Neural cell (in vitro differentiated cells): ENCODE measurements around the gene KSR2. TPM values are rescaled to one million over a fixed set of nuclear protein-coding genes. Genes with fewer than 3 reads are reported as not detected.

ENCODE experiments used
- H2AFZ ChIP-seq: fragments of 200-600, 300-800 bp; sonication (generic), shearing (Covaris generic); 2 replicates; pipeline ENCODE4 v1.6.0; 2014; ENCODE audit warnings: low read depth, mild to moderate bottlenecking, antibody characterized with exemption, low read length, moderate library complexity
- H3F3A ChIP-seq: fragments of 200-600 bp; shearing (Covaris generic); 2 replicates; pipeline ENCODE4 v1.6.1; 2016; ENCODE audit warnings: mild to moderate bottlenecking, moderate library complexity, mixed read lengths, antibody characterized with exemption, low read length; ENCODE audit not compliant: insufficient read depth, poor library complexity, severe bottlenecking
- H3K27ac ChIP-seq: fragments of 200-600, 300-800 bp; sonication (generic), shearing (Covaris generic); 2 replicates; pipeline ENCODE4 v1.5.1; 2014; ENCODE audit warnings: mild to moderate bottlenecking, low read length, moderate library complexity
- H3K27me3 ChIP-seq: fragments of 300-800, 200-600 bp; sonication (generic), shearing (Covaris generic); 2 replicates; pipeline ENCODE4 v1.6.0; 2014; ENCODE audit warnings: mild to moderate bottlenecking, low read depth, low read length, moderate library complexity; ENCODE audit not compliant: insufficient read depth
- H3K36me3 ChIP-seq: fragments of 300-800, 200-600 bp; sonication (generic), shearing (Covaris generic); 2 replicates; pipeline ENCODE4 v1.5.1; 2014; ENCODE audit warnings: mild to moderate bottlenecking, antibody characterized with exemption, low read length, moderate library complexity; ENCODE audit not compliant: insufficient read depth
- H3K4me2 ChIP-seq: fragments of 300-800, 200-600 bp; sonication (generic), shearing (Covaris generic); 2 replicates; pipeline ENCODE4 v1.6.0; 2014; ENCODE audit warnings: mild to moderate bottlenecking, low read length
- H3K4me3 ChIP-seq: fragments of 300-800, 200-600 bp; sonication (generic), shearing (Covaris generic); 2 replicates; pipeline ENCODE4 v1.5.1; 2014; ENCODE audit warnings: mild to moderate bottlenecking, low read length, moderate library complexity
- H3K79me2 ChIP-seq: fragments of 200-600 bp; shearing (Covaris generic); replicated peaks from 2 replicates; pipeline ENCODE4 v1.6.0; 2014; ENCODE audit warnings: mild to moderate bottlenecking, low read length, moderate library complexity; ENCODE audit not compliant: insufficient read depth
- H3K9ac ChIP-seq: fragments of 300-800, 200-600 bp; sonication (generic), shearing (Covaris generic); 2 replicates; pipeline ENCODE4 v1.6.1; 2016; ENCODE audit warnings: mild to moderate bottlenecking, low read length, mixed read lengths
- H3K9me2 ChIP-seq: fragments of 200-600 bp; shearing (Covaris generic); 2 replicates; pipeline ENCODE4 v1.6.1; 2016; ENCODE audit warnings: mild to moderate bottlenecking, low read length, mixed read lengths; ENCODE audit not compliant: insufficient read depth
- H3K9me3 ChIP-seq: fragments of 200-600, 300-800 bp; sonication (generic), shearing (Covaris generic); 2 replicates; pipeline ENCODE4 v1.6.1; 2016; ENCODE audit warnings: mild to moderate bottlenecking, mixed run types, low read length, moderate library complexity, mixed read lengths
- H4K20me1 ChIP-seq: fragments of 200-600 bp; shearing (Covaris generic); 2 replicates; pipeline ENCODE4 v1.6.1; 2016; ENCODE audit warnings: mild to moderate bottlenecking, mixed run types; ENCODE audit not compliant: insufficient read depth
- CTCF ChIP-seq: fragments of 450-650 bp; IDR thresholded peaks from 2 replicates; pipeline ENCODE4 v1.5.1; 2014; ENCODE audit warnings: antibody characterized with exemption, mild to moderate bottlenecking, moderate library complexity; ENCODE audit not compliant: poor library complexity, severe bottlenecking
- EP300 ChIP-seq: fragments of 450-650 bp; conservative IDR thresholded peaks from 2 replicates; pipeline ENCODE4 v1.6.1; 2014; ENCODE audit warnings: antibody characterized with exemption, mild to moderate bottlenecking, moderate library complexity; ENCODE audit not compliant: poor library complexity, severe bottlenecking
- EZH2 ChIP-seq: fragments of 200-600, 300-800 bp; shearing (Covaris generic), sonication (generic); IDR thresholded peaks from 2 replicates; pipeline ENCODE4 v1.6.1; 2014; ENCODE audit warnings: antibody characterized with exemption, low read length, borderline replicate concordance, mild to moderate bottlenecking; ENCODE audit not compliant: insufficient read depth, poor library complexity, severe bottlenecking
- MXI1 ChIP-seq: fragments of 450-650 bp; conservative IDR thresholded peaks from 2 replicates; pipeline ENCODE4 v1.6.1; 2014; ENCODE audit warnings: antibody characterized with exemption, mild to moderate bottlenecking; ENCODE audit not compliant: poor library complexity, severe bottlenecking
- POLR2AphosphoS5 ChIP-seq: IDR thresholded peaks from 2 replicates; pipeline ENCODE4 v1.6.1; 2012
- RAD21 ChIP-seq: fragments of 450-650 bp; conservative IDR thresholded peaks from 2 replicates; pipeline ENCODE4 v1.6.1; 2014; ENCODE audit warnings: antibody characterized with exemption, mild to moderate bottlenecking, moderate library complexity
- SMC3 ChIP-seq: fragments of 450-650 bp; conservative IDR thresholded peaks from 2 replicates; pipeline ENCODE4 v1.6.1; 2014; ENCODE audit warnings: antibody characterized with exemption, mild to moderate bottlenecking, moderate library complexity; ENCODE audit not compliant: poor library complexity
- TAF1 ChIP-seq: IDR thresholded peaks from 2 replicates; pipeline ENCODE4 v1.6.1; 2012; ENCODE audit warnings: low read depth
- polyA plus RNA-seq: library from polyadenylated mRNA; depleted of rRNA; stranded (reverse); fragments of >200 nt; gene quantifications from 2 replicates; pipeline ENCODE4 v1.2.3, GENCODE V29; 2014
- TF ChIP-seq, protein P1 (sequence below): IDR thresholded peaks from 2 replicates; pipeline ENCODE4 v1.6.1; 2012; ENCODE audit warnings: borderline replicate concordance

Gene KSR2
- polyA plus RNA-seq, 1 donor from 2014 or later, result 3.0 TPM

- no peak overlapping the region for H2AFZ ChIP-seq
- H3K9me2 ChIP-seq, result no peaks in the 10 kb centered on the region
- no peak overlapping the region for H3K4me3 ChIP-seq
- no peaks in the 10 kb centered on the region for H3K36me3 ChIP-seq
- H3F3A ChIP-seq, result no peaks in the 10 kb centered on the region
- no peak overlapping the region for H3K9ac ChIP-seq
- no peaks in the 10 kb centered on the region for H3K9me3 ChIP-seq
- H3K4me2 ChIP-seq, result no peak overlapping the region
- H3K27me3 ChIP-seq, result no peaks in the 10 kb centered on the region
- H4K20me1 ChIP-seq, result no peaks in the 10 kb centered on the region
- no peak overlapping the region for H3K27ac ChIP-seq
- no peaks in the 10 kb centered on the region for H3K79me2 ChIP-seq
- no peak for TF ChIP-seq TAF1
- no peak for TF ChIP-seq POLR2AphosphoS5
- TF ChIP-seq SMC3, result no peak
- no peak for TF ChIP-seq EP300
- no peak for TF ChIP-seq EZH2
- TF ChIP-seq, protein P1, sequence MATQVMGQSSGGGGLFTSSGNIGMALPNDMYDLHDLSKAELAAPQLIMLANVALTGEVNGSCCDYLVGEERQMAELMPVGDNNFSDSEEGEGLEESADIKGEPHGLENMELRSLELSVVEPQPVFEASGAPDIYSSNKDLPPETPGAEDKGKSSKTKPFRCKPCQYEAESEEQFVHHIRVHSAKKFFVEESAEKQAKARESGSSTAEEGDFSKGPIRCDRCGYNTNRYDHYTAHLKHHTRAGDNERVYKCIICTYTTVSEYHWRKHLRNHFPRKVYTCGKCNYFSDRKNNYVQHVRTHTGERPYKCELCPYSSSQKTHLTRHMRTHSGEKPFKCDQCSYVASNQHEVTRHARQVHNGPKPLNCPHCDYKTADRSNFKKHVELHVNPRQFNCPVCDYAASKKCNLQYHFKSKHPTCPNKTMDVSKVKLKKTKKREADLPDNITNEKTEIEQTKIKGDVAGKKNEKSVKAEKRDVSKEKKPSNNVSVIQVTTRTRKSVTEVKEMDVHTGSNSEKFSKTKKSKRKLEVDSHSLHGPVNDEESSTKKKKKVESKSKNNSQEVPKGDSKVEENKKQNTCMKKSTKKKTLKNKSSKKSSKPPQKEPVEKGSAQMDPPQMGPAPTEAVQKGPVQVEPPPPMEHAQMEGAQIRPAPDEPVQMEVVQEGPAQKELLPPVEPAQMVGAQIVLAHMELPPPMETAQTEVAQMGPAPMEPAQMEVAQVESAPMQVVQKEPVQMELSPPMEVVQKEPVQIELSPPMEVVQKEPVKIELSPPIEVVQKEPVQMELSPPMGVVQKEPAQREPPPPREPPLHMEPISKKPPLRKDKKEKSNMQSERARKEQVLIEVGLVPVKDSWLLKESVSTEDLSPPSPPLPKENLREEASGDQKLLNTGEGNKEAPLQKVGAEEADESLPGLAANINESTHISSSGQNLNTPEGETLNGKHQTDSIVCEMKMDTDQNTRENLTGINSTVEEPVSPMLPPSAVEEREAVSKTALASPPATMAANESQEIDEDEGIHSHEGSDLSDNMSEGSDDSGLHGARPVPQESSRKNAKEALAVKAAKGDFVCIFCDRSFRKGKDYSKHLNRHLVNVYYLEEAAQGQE, result no peak
- no peak for TF ChIP-seq MXI1
- TF ChIP-seq RAD21, result no peak
- TF ChIP-seq CTCF, result no peak
These were observed 64.7 kb downstream of the KSR2 start for GRCh38 chr12:117904051-117904450.

DNA sequence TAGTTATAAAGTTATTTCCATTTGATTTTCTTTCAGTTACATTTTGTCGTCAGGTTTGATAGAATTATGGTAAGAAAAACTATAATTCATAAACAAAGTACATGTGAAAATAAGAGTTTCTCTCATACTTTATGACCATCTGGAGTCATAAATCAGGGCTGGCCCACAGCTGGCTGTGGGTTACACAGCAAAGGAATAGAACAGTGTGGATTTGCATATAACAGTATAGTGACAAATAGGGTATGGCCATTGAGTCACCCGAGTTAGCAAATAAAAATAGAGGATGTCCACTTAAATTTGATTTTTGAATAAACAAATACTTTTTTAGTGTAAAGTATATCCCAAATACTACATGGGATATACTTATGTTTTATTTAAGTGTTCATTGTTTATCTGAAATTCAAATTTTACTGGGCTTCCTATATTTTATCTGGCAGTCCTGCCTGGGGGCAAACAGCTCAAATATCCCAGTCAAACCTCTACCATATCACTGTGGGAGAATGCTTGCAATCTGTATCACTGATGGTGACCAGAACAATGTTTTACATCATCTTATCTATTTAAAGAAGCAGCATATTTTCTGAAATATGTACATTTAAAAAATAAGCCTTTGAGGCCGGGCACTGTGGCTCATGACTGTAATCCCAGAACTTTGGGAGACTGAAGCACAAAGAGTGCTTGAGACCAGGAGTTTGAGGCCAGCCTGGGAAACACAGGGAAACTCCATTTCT lies 65.5 kb downstream of the KSR2 start:
- Histone ChIP-seq H3K36me3 (no peaks in the 10 kb centered on the region), H3F3A (no peaks in the 10 kb centered on the region), H3K9me2 (no peaks in the 10 kb centered on the region), H2AFZ (no peak overlapping the region), H3K9ac (no peak overlapping the region), H4K20me1 (no peaks in the 10 kb centered on the region), H3K79me2 (no peaks in the 10 kb centered on the region), H3K4me3 (no peak overlapping the region), H3K27ac (no peak overlapping the region), H3K4me2 (no peak overlapping the region), H3K9me3 (no peaks in the 10 kb centered on the region), H3K27me3 (no peaks in the 10 kb centered on the region)
- TF ChIP-seq CTCF, result no peak
- TF ChIP-seq POLR2AphosphoS5, result no peak
- no peak for TF ChIP-seq RAD21
- TF ChIP-seq, protein P1, result no peak
- no peak for TF ChIP-seq TAF1
